ENCODE data around the gene NF1.
"Not testable (repeated sequence)": the region's sequence is repeated elsewhere in the genome, so short reads cannot be mapped to it uniquely, and the experiment has no call there.

NF1 gene

GRCh38 chr17:31373150-31374093 is 278.6 kb downstream of the NF1 start:
- TF ChIP-seq CTCF (IDR thresholded peaks at IDR 0.05): no peak
- no peak for DNase-seq (ENCODE audit: low spot score)
- no peak overlapping the region for H3K4me3 ChIP-seq
- no peak overlapping the region for H3K27ac ChIP-seq

- Histone ChIP-seq H3K27ac (no peak overlapping the region), H3K4me3 (no peak overlapping the region)
- no peak for TF ChIP-seq CTCF (IDR thresholded peaks at IDR 0.05)
- no peak for DNase-seq (ENCODE audit: low spot score)
These were observed 279.3 kb downstream of the NF1 start for GRCh38 chr17:31374094-31374447.

- no peak for TF ChIP-seq CTCF (IDR thresholded peaks at IDR 0.05)
- DNase-seq (ENCODE audit: low spot score): no peak
- Histone ChIP-seq H3K4me3 (no peak overlapping the region), H3K27ac (no peak overlapping the region)
These were observed 279.7 kb downstream of the NF1 start for GRCh38 chr17:31374503-31374902.

- no peak for DNase-seq (ENCODE audit: low spot score)
- Histone ChIP-seq H3K27ac (no peak overlapping the region), H3K4me3 (no peak overlapping the region)
- TF ChIP-seq CTCF (IDR thresholded peaks at IDR 0.05): no peak
These were observed 283.9 kb downstream of the NF1 start for GRCh38 chr17:31378638-31379037.

GRCh38 chr17:31379597-31380205 is 284.9 kb downstream of the NF1 start:
- no peak for TF ChIP-seq CTCF (IDR thresholded peaks at IDR 0.05)
- H3K27ac ChIP-seq: no peak overlapping the region
- no peak overlapping the region for H3K4me3 ChIP-seq
- DNase-seq (ENCODE audit: low spot score): no peak

GRCh38 chr17:31381165-31381668 is 286.4 kb downstream of the NF1 start:
- TF ChIP-seq CTCF (IDR thresholded peaks at IDR 0.05): no peak
- Histone ChIP-seq H3K27ac (no peak overlapping the region), H3K4me3 (no peak overlapping the region)
- no peak for DNase-seq (ENCODE audit: low spot score)

- not testable (repeated sequence) for H3K27ac ChIP-seq; DNase-seq (ENCODE audit: low spot score); H3K4me3 ChIP-seq
These were observed 288.0 kb downstream of the NF1 start for GRCh38 chr17:31382668-31383275.

- H3K4me3 ChIP-seq; DNase-seq (ENCODE audit: low spot score); H3K27ac ChIP-seq: not testable (repeated sequence)
These were observed 288.7 kb downstream of the NF1 start for GRCh38 chr17:31383488-31383887.
